ENCODE results near the gene OTUD3. TPM values are rescaled to one million over a fixed set of nuclear protein-coding genes. Genes with fewer than 3 reads are reported as not detected.

The OTUD3 gene
- total and polyA plus RNA-seq, 9 of the 15 experiments (the other 6 are each of a cell fraction or from before 2014, with no cell fraction given) = 2.0 to 16.6 (median 11.0) TPM

DNA sequence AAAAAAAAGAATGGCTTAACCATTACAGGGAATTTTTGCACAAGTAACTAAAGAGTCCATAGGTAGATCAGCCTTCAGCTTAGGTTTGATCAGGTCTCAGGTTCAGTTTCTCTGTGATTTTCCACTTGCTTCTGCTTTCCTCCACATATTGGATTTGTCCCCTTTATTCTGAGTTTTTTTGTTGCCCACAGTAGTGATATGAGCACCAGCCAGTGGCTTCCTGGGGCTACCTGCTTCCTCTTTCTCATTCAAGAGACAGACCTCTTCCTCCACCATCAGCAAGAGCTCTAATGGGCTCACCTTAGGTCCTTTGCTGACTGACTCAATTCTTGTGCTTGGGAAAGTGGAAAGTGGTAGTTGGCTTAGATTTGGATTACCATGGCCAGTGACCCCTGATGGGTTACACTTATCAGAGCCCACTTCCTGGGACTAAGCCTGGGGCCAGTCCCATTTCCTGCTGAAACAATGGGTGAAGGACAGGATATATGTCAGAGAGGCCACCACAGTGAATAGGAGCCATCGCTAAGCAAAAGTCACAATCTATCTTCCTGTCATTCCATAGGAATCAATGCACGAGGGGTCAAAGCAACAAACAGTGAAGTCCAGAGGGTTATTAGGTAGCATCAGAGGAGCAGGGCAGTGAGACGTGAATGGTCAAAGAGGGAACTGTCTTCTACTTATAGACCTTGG, 54.0 kb downstream of the OTUD3 start:
- Histone ChIP-seq H2AFZ (ENCODE audit: low read depth, low read length) (no peak overlapping the region), H3K4me2 (ENCODE audit: insufficient read depth, low read length) (no peak overlapping the region), H3K27me3 (ENCODE audit: control insufficient read depth in 2 of 2, insufficient read depth in 2 of 2, low read length in 2 of 2) (0 out of 5 replicates have a peak, but pooled peaks cover 0 to 7% of the 10 kb centered on the region in 2 experiments), H3K4me1 (replicated peaks in 1 of 2; ENCODE audit: control insufficient read depth in 2 of 2, insufficient read depth in 2 of 2, low read length in 2 of 2) (no peaks in the 10 kb centered on the region), H3K36me3 (ENCODE audit: control insufficient read depth, insufficient read depth, low read length) (no peaks in the 10 kb centered on the region), H3K79me2 (ENCODE audit: control insufficient read depth, insufficient read depth, low read length) (no peaks in the 10 kb centered on the region), H3K9me3 (replicated peaks; ENCODE audit: control insufficient read depth, insufficient read depth, low read depth, low read length) (peaks cover 2% of the 10 kb centered on the region; the same call in 1 of the 2 replicates), H3K9me1 (ENCODE audit: control insufficient read depth, insufficient read depth, low read length) (no peaks in the 10 kb centered on the region), H4K20me1 (replicated peaks; ENCODE audit: control insufficient read depth, insufficient read depth, low read length) (no peaks in the 10 kb centered on the region), H3K4me3 (no peak overlapping the region), H3K9ac (ENCODE audit: insufficient read depth in 1 of 2, low read depth in 2 of 2, low read length in 2 of 2) (no peak overlapping the region), H3K27ac (ENCODE audit: extremely low read depth, low read depth, low read length) (no peak overlapping the region)
- intact Hi-C loops (cut with micrococcal nuclease) = no loop called here
- TF ChIP-seq, protein P1, sequence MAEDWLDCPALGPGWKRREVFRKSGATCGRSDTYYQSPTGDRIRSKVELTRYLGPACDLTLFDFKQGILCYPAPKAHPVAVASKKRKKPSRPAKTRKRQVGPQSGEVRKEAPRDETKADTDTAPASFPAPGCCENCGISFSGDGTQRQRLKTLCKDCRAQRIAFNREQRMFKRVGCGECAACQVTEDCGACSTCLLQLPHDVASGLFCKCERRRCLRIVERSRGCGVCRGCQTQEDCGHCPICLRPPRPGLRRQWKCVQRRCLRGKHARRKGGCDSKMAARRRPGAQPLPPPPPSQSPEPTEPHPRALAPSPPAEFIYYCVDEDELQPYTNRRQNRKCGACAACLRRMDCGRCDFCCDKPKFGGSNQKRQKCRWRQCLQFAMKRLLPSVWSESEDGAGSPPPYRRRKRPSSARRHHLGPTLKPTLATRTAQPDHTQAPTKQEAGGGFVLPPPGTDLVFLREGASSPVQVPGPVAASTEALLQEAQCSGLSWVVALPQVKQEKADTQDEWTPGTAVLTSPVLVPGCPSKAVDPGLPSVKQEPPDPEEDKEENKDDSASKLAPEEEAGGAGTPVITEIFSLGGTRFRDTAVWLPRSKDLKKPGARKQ (CRISPR knock-in tag; IDR thresholded peaks at IDR 0.05) = no peak
- TF ChIP-seq HMG20A (CRISPR knock-in tag; conservative IDR thresholded peaks at IDR 0.05) = no peak
- TF ChIP-seq SREBF1 (IDR thresholded peaks at IDR 0.05; ENCODE audit: borderline replicate concordance, low read depth, low read length) = no peak
- no peak for TF ChIP-seq PRPF4 (IDR thresholded peaks at IDR 0.05; ENCODE audit: insufficient read depth, low read depth, low read length, poor library complexity, severe bottlenecking)
- TF ChIP-seq, protein P2, sequence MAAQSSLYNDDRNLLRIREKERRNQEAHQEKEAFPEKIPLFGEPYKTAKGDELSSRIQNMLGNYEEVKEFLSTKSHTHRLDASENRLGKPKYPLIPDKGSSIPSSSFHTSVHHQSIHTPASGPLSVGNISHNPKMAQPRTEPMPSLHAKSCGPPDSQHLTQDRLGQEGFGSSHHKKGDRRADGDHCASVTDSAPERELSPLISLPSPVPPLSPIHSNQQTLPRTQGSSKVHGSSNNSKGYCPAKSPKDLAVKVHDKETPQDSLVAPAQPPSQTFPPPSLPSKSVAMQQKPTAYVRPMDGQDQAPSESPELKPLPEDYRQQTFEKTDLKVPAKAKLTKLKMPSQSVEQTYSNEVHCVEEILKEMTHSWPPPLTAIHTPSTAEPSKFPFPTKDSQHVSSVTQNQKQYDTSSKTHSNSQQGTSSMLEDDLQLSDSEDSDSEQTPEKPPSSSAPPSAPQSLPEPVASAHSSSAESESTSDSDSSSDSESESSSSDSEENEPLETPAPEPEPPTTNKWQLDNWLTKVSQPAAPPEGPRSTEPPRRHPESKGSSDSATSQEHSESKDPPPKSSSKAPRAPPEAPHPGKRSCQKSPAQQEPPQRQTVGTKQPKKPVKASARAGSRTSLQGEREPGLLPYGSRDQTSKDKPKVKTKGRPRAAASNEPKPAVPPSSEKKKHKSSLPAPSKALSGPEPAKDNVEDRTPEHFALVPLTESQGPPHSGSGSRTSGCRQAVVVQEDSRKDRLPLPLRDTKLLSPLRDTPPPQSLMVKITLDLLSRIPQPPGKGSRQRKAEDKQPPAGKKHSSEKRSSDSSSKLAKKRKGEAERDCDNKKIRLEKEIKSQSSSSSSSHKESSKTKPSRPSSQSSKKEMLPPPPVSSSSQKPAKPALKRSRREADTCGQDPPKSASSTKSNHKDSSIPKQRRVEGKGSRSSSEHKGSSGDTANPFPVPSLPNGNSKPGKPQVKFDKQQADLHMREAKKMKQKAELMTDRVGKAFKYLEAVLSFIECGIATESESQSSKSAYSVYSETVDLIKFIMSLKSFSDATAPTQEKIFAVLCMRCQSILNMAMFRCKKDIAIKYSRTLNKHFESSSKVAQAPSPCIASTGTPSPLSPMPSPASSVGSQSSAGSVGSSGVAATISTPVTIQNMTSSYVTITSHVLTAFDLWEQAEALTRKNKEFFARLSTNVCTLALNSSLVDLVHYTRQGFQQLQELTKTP (IDR thresholded peaks at IDR 0.05; ENCODE audit: low read depth in 1 of 2, partially characterized antibody in 2 of 2) = no peak
- TF ChIP-seq BRF1 (IDR thresholded peaks at IDR 0.05; ENCODE audit: borderline replicate concordance, extremely low read depth, insufficient read length) = no peak
- no peak for TF ChIP-seq MBD2 (IDR thresholded peaks at IDR 0.05; ENCODE audit: borderline replicate concordance, low read depth)
- TF ChIP-seq, protein P3, sequence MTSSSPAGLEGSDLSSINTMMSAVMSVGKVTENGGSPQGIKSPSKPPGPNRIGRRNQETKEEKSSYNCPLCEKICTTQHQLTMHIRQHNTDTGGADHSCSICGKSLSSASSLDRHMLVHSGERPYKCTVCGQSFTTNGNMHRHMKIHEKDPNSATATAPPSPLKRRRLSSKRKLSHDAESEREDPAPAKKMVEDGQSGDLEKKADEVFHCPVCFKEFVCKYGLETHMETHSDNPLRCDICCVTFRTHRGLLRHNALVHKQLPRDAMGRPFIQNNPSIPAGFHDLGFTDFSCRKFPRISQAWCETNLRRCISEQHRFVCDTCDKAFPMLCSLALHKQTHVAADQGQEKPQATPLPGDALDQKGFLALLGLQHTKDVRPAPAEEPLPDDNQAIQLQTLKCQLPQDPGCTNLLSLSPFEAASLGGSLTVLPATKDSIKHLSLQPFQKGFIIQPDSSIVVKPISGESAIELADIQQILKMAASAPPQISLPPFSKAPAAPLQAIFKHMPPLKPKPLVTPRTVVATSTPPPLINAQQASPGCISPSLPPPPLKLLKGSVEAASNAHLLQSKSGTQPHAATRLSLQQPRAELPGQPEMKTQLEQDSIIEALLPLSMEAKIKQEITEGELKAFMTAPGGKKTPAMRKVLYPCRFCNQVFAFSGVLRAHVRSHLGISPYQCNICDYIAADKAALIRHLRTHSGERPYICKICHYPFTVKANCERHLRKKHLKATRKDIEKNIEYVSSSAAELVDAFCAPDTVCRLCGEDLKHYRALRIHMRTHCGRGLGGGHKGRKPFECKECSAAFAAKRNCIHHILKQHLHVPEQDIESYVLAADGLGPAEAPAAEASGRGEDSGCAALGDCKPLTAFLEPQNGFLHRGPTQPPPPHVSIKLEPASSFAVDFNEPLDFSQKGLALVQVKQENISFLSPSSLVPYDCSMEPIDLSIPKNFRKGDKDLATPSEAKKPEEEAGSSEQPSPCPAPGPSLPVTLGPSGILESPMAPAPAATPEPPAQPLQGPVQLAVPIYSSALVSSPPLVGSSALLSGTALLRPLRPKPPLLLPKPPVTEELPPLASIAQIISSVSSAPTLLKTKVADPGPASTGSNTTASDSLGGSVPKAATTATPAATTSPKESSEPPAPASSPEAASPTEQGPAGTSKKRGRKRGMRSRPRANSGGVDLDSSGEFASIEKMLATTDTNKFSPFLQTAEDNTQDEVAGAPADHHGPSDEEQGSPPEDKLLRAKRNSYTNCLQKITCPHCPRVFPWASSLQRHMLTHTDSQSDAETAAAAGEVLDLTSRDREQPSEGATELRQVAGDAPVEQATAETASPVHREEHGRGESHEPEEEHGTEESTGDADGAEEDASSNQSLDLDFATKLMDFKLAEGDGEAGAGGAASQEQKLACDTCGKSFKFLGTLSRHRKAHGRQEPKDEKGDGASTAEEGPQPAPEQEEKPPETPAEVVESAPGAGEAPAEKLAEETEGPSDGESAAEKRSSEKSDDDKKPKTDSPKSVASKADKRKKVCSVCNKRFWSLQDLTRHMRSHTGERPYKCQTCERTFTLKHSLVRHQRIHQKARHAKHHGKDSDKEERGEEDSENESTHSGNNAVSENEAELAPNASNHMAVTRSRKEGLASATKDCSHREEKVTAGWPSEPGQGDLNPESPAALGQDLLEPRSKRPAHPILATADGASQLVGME (CRISPR knock-in tag; IDR thresholded peaks at IDR 0.05) = no peak
- TF ChIP-seq TEAD4 (IDR thresholded peaks at IDR 0.05; ENCODE audit: low read length) = no peak
- no peak for TF ChIP-seq TEAD4 (CRISPR knock-in tag; IDR thresholded peaks at IDR 0.05; ENCODE audit: borderline replicate concordance)
- no peak for DNase-seq (ENCODE audit: extremely low read depth in 1 of 4, low spot score in 3 of 4)
- no peak for FAIRE-seq
- ATAC-seq = no peak
- in situ Hi-C loops (cut with MboI) = no loop called here
- POLR2A ChIA-PET = no interaction called here
- CTCF ChIA-PET (ENCODE audit: low intra/inter-chr PET ratio) = no interaction called here
- WGBS (ENCODE audit: insufficient coverage, low coverage, missing lambda C conversion rate) = 3% methylated on average over 3 of the region's 3 CpGs
- BruUV-seq (replicated peaks) = no TSS peak
